Activated T-cell treated with anti-CD3 and anti-CD28 coated beads, Interleukin-2, amount 50 U/mL, for 24 hours (primary cell): Measurements from ENCODE around the gene SPINK4.
A peak's percentile ranks its signal among the peaks of the same experiment; 100 is the strongest.

Experiments used
- DNase-seq: peaks from one replicate; pipeline ENCODE4 v3.0.0-alpha.2; 2020
- H3K27ac Mint-ChIP-seq: 2 replicates; pipeline ENCODE4 v1.8.0; 2020; ENCODE audit warnings: mild to moderate bottlenecking, mixed read lengths
- H3K27me3 Mint-ChIP-seq: 2 replicates; pipeline ENCODE4 v1.8.0; 2020; ENCODE audit warnings: mixed read lengths
- H3K36me3 Mint-ChIP-seq: 2 replicates; pipeline ENCODE4 v1.8.0; 2020; ENCODE audit warnings: low read depth, mixed read lengths
- H3K4me1 Mint-ChIP-seq: 2 replicates; pipeline ENCODE4 v1.8.0; 2020; ENCODE audit warnings: low read depth, mixed read lengths
- H3K4me3 Mint-ChIP-seq: 2 replicates; pipeline ENCODE4 v1.8.0; 2020; ENCODE audit warnings: mild to moderate bottlenecking, moderate library complexity, mixed read lengths
- H3K9me3 Mint-ChIP-seq: 2 replicates; pipeline ENCODE4 v1.8.0; 2020; ENCODE audit warnings: mixed read lengths

The SPINK4 gene

DNA sequence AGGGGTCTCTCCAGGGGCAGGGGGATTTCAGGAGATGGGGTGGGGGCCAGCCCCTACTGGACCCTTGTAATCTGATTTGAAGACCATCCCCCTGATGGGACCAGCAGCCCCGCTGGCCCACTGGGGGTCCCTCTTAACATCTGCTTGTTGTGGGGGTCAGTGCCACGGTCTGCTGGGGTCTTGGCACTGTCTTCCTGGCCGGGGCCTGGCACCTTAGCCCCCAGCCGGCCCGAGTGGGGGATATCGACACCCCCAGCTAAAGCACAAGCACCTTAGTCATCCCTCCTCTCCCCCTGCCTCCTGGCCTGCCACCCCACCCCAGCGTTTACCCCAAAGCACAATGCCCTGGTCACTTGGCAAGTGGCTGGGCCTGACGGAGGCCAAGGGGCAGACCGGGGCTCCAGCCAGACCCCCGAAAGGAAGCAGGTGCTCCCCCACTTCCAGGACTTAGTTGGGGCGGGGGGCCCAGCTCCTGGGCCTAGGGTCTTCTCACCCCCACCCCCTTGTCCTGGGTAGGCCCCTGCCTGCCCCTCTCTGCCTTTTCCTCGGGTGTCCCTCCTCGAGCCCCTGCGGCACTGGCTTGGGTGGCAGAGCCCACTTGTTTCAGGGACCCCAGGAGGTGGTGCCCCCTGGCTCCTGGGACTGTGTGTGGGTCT, 49.0 kb downstream of the SPINK4 start:
- no peak for DNase-seq
- Mint-ChIP-seq H3K27me3 (no peaks in the 10 kb centered on the region), H3K27ac (peak overlapping the region; percentile 100), H3K4me1 (peaks cover 51% of the 10 kb centered on the region), H3K4me3 (peak overlapping the region; percentile 92), H3K9me3 (no peaks in the 10 kb centered on the region), H3K36me3 (peaks cover 50% of the 10 kb centered on the region)

DNA sequence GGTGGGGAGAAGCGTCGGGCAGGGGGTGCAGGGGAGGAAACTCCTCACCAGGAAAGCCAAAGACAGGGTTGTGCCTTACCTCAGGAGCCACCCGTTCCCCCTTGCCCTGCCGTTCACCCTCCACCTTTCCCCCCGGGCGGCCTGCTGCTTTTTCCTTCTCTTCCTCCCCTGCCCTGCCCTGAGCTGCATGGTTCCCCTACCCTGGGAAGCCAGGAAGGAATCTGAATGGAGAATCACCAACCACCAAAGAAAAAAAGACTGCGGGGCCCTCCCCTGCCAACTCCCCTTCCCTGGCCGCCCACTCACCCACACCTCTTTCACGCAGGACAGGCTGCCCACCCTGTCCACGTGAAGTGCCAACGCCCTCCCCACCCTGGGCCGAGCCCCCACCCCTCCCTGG, 49.5 kb downstream of the SPINK4 start:
- peaks cover 56% of the 10 kb centered on the region for H3K4me1 Mint-ChIP-seq
- H3K9me3 Mint-ChIP-seq, result no peaks in the 10 kb centered on the region
- peaks cover 54% of the 10 kb centered on the region for H3K36me3 Mint-ChIP-seq
- DNase-seq, result peak; percentile 70
- H3K27me3 Mint-ChIP-seq, result no peaks in the 10 kb centered on the region
- peak overlapping the region; percentile 100 for H3K27ac Mint-ChIP-seq
- peak overlapping the region; percentile 92 for H3K4me3 Mint-ChIP-seq

DNA sequence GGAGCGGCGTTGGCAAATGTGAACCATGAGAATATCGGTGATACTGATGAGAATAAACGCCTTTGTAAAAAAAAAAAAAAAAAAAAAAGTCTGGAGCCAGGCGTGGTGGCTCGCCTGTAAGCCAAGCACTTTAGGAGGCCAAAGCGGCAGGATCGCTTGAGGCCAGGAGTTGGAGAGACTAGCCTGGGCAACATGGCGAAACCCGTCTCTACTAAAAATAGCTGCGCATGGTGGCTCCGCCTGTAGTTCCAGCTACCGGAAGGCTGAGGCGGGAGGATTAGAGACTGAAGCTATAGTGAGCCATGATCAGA, 49.9 kb downstream of the SPINK4 start:
- H3K9me3 Mint-ChIP-seq, result no peaks in the 10 kb centered on the region
- peak overlapping the region; percentile 100 for H3K27ac Mint-ChIP-seq
- H3K4me3 Mint-ChIP-seq, result peak overlapping the region; percentile 92
- peaks cover 60% of the 10 kb centered on the region for H3K4me1 Mint-ChIP-seq
- H3K27me3 Mint-ChIP-seq, result no peaks in the 10 kb centered on the region
- peaks cover 54% of the 10 kb centered on the region for H3K36me3 Mint-ChIP-seq
- no peak for DNase-seq

DNA sequence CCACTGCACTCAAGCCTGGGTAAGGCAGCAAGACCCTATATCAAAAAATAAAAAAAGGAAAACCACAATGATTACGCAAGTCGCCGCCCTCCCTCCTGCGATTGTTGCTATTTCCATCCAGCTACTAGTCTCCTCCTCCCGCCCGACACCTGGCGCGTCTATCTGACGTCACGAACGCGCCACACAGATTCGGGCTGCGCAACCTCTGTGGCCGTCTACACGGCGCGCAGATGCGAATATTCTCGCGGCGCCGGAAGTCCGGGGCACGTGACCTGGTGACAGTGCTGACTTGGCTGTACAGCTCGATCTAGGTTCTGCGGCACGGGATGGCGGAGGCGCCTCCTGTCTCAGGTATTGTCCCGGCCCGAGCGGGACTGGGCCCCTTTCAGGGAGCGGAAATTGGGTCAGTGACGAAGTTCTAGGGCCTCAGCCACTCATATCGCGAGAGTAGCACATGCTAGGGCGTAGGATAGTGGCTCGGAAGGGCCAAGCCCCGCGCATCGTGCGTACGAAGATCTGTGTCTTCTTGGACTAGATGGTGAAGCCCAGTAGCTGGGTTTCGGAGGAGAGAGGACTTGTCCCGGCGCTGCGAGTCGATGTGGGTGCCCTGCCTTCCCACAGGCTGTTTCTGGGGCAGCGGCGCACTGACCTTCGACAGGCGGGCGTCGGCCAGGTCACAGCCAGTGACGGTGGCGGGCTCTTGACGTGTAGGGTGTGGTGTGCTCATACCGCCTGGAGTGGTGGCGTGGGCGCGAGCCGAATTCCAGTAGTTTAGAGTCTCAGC, 50.5 kb downstream of the SPINK4 start, which contains the start of gene NFX1:
NFX1 (plus strand) TSS at position 270 of the 784 bp plus-strand sequence; CDS start at position 327, 57 bp downstream.
- peaks cover 56% of the 10 kb centered on the region for H3K36me3 Mint-ChIP-seq
- H3K27me3 Mint-ChIP-seq, result no peaks in the 10 kb centered on the region

GRCh38 chr9:33291031-33291397, 51.0 kb downstream of the SPINK4 start:
- Mint-ChIP-seq H3K27me3 (no peaks in the 10 kb centered on the region), H3K4me1 (peaks cover 68% of the 10 kb centered on the region), H3K9me3 (no peaks in the 10 kb centered on the region), H3K36me3 (peaks cover 60% of the 10 kb centered on the region), H3K4me3 (peak overlapping the region; percentile 92), H3K27ac (peak overlapping the region; percentile 100)
- DNase-seq, result no peak

More for the DNA sequence above, 50.5 kb downstream of the SPINK4 start, which contains the start of gene NFX1:
- peak within 1 kb of the TSS; percentile 100 for H3K27ac Mint-ChIP-seq
- DNase-seq, result peak; percentile 99
- no peaks in the 10 kb centered on the region for H3K9me3 Mint-ChIP-seq
- peaks cover 64% of the 10 kb centered on the region for H3K4me1 Mint-ChIP-seq
- H3K4me3 Mint-ChIP-seq, result peak within 1 kb of the TSS; percentile 92

- Mint-ChIP-seq H3K4me1 (peaks cover 75% of the 10 kb centered on the region), H3K9me3 (no peaks in the 10 kb centered on the region), H3K4me3 (peak overlapping the region; percentile 92), H3K27me3 (no peaks in the 10 kb centered on the region), H3K27ac (peak overlapping the region; percentile 100), H3K36me3 (peaks cover 65% of the 10 kb centered on the region)
- no peak for DNase-seq
Measured at GRCh38 chr9:33291901-33292300, 51.9 kb downstream of the SPINK4 start.

DNA sequence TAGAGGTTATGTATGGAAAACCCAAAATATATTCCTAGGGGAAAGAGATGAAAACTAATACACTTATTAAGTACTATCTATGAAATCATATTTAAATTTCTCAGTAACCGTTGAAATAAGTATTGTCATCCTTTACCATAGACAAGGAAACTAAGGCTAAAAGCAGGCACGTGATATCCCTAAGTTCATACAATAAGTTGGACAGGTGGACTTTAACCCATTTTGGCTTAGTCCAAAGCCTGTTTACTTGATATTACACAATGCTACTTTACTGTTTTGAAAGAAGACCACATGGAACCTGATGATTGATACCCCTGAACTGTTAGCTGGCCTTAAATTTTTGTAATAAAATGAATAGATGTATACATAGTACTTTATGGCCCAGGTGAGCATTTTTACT, 53.8 kb downstream of the SPINK4 start:
- Mint-ChIP-seq H3K27me3 (no peaks in the 10 kb centered on the region), H3K4me3 (no peak overlapping the region), H3K27ac (peak overlapping the region; percentile 37), H3K36me3 (peaks cover 84% of the 10 kb centered on the region), H3K9me3 (no peaks in the 10 kb centered on the region), H3K4me1 (peaks cover 82% of the 10 kb centered on the region)
- no peak for DNase-seq

DNA sequence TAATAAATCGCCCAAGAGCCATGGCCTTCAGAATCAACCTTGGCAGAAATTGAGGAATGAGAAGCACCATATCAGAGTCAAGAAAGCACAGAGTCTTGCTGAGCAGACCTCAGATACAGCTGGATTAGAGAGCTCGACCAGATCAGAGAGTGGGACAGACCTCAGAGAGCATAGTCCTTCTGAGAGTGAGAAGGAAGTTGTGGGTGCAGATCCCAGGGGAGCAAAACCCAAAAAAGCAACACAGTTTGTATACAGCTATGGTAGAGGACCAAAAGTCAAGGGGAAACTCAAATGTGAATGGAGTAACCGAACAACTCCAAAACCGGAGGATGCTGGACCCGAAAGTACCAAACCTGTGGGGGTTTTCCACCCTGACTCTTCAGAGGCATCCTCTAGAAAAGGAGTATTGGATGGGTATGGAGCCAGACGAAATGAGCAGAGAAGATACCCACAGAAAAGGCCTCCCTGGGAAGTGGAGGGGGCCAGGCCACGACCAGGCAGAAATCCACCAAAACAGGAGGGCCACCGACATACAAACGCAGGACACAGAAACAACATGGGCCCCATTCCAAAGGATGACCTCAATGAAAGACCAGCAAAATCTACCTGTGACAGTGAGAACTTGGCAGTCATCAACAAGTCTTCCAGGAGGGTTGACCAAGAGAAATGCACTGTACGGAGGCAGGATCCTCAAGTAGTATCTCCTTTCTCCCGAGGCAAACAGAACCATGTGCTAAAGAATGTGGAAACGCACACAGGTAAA, 54.9 kb downstream of the SPINK4 start:
- no peaks in the 10 kb centered on the region for H3K27me3 Mint-ChIP-seq
- no peaks in the 10 kb centered on the region for H3K9me3 Mint-ChIP-seq
- H3K27ac Mint-ChIP-seq, result peak overlapping the region; percentile 85

DNA sequence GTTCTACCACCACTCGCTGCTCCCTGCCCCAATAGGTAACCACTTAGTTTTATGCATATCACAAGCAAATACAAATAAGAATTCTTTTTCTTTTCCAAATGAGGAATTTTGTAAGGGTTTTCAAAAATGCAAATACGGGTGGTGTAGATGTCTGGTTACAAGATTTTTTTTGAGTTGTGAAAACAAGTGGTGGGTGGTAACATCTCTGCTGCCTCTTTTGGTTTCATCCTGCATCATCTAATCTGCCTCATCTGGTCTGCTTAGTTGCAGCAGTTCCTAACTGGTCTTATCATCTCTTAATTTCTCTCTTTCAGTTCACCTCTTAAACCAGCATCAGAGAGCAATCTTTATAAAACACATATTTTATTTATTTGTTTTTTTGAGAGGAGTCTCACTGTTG, 55.6 kb downstream of the SPINK4 start:
- H3K9me3 Mint-ChIP-seq, result no peaks in the 10 kb centered on the region
- H3K4me3 Mint-ChIP-seq, result peak overlapping the region; percentile 53
- peaks cover 98% of the 10 kb centered on the region for H3K36me3 Mint-ChIP-seq
- H3K27ac Mint-ChIP-seq, result peak overlapping the region; percentile 80
- no peaks in the 10 kb centered on the region for H3K27me3 Mint-ChIP-seq
- DNase-seq, result no peak
- peaks cover 88% of the 10 kb centered on the region for H3K4me1 Mint-ChIP-seq

More for the DNA sequence above, 54.9 kb downstream of the SPINK4 start:
- Mint-ChIP-seq H3K4me1 (peaks cover 86% of the 10 kb centered on the region), H3K36me3 (peaks cover 95% of the 10 kb centered on the region), H3K4me3 (peak overlapping the region; percentile 43)
- no peak for DNase-seq

DNA sequence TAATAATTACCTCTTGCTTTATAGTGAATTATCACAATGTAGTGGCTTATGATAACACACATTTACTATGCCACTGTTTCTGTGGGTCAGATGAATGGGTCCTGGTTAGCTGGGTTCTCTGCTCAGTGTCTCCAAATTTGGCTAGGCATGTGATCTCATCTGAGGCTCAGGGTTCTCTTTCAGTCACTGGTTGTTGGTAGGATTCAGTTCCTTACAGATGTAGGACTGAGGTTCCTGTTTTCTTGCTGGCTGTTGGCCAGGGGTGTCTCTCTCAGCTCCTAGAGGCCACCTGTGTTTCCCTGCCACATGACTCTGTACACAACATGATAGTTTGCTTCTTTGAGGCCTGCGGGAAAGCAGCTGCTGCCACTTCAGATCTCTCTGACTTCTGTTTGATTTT, 57.5 kb downstream of the SPINK4 start:
- Mint-ChIP-seq H3K4me3 (peak overlapping the region; percentile 59), H3K36me3 (peaks cover 97% of the 10 kb centered on the region), H3K27me3 (no peaks in the 10 kb centered on the region), H3K9me3 (no peaks in the 10 kb centered on the region), H3K27ac (peak overlapping the region; percentile 83), H3K4me1 (peaks cover 77% of the 10 kb centered on the region)
- DNase-seq, result no peak
